ENCODE data around the gene FBXO11. TPM values are rescaled to one million over a fixed set of nuclear protein-coding genes. Genes with fewer than 3 reads are reported as not detected.

Gene FBXO11
- total and polyA plus RNA-seq, 2 of the 4 experiments (the other 2 are of a cell fraction): 27.1 to 29.6 TPM

DNA sequence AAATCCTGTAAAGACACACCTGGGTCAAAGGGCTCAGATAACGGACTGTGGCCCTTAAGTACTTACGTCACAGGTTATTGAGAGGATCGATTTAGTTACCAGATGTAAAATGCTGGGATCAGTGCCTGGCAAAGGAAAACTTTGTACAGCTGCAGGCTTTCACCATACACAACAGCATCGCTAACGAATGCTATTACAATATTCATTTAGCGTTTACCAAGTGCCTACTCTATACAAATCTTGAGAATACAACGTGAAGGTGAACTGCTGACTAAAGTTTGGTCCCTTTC lies 124.0 kb downstream of the FBXO11 start (continued):
- TF ChIP-seq MXI1 (IDR thresholded peaks at IDR 0.05; ENCODE audit: borderline replicate concordance, low read depth, low read length): no peak
- TF ChIP-seq MAFK (IDR thresholded peaks at IDR 0.05; ENCODE audit: low read depth, low read length): no peak
- TF ChIP-seq, protein P1, sequence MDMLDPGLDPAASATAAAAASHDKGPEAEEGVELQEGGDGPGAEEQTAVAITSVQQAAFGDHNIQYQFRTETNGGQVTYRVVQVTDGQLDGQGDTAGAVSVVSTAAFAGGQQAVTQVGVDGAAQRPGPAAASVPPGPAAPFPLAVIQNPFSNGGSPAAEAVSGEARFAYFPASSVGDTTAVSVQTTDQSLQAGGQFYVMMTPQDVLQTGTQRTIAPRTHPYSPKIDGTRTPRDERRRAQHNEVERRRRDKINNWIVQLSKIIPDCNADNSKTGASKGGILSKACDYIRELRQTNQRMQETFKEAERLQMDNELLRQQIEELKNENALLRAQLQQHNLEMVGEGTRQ (IDR thresholded peaks at IDR 0.05; ENCODE audit: low read depth, low read length): no peak
- TF ChIP-seq RCOR1 (IDR thresholded peaks at IDR 0.05; ENCODE audit: insufficient replicate concordance, low read length): no peak

DNA sequence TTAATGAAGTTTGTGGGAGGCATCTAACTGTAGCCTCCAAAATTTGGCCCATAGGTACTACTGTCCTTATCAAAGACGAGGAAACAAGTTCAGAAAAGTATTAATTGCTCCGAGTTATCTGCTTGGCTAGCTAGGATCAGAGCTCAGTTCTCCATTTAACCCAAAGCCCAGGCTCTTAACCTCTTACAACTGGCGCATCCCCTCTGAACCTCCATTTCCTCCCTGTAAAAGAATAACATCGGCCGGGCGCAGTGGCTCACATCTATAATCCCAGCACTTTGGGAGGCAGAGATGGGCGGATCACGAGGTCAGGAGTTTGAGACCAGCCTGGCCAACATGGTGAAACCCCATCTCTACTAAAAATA lies 126.9 kb downstream of the FBXO11 start:
- WGBS, 2 experiments (ENCODE audit: extremely low coverage in 2 of 2, insufficient read length in 1 of 2): 80% methylated on average over 1 of the region's 8 CpGs; no CpG with 5 or more reads in 1 of the 2 experiments
- H3K18ac ChIP-seq (ENCODE audit: low read depth, low read length): no peak overlapping the region
- H3K4me1 ChIP-seq (ENCODE audit: control insufficient read depth, insufficient read depth, low read length): peaks cover 3% of the 10 kb centered on the region
- no peaks in the 10 kb centered on the region for H3K9me1 ChIP-seq (ENCODE audit: insufficient read depth, low read length)
- ChIA-PET CTCF (interaction anchor here (1.5 kb wide), 1 partner anchor 12 kb away, joined by 4 read pairs; no protein-coding TSS in a partner anchor), POLR2A (ENCODE audit: unreplicated experiment) (no interaction called here)
- no TSS peak for BruUV-seq (replicated peaks)
- H2AK5ac ChIP-seq (ENCODE audit: low read depth, low read length): no peak overlapping the region
- H4K8ac ChIP-seq (ENCODE audit: low read depth in 2 of 2, low read length in 2 of 2): no peak overlapping the region
- H4K20me1 ChIP-seq (ENCODE audit: insufficient read depth, low read length): peaks cover 10% of the 10 kb centered on the region
- ATAC-seq (ENCODE audit: low read depth): no peak
- H4K91ac ChIP-seq (ENCODE audit: insufficient read depth, low read depth, low read length): no peak overlapping the region
- H3K23ac ChIP-seq (ENCODE audit: low read depth, low read length): no peak overlapping the region
- H2BK5ac ChIP-seq (ENCODE audit: low read depth, low read length, poor library complexity, severe bottlenecking): no peak overlapping the region
- no peaks in the 10 kb centered on the region for H3K27me3 ChIP-seq (ENCODE audit: control insufficient read depth, insufficient read depth, low read length)
- H3K27ac ChIP-seq (ENCODE audit: insufficient read depth, low read length): no peak overlapping the region
- no peak overlapping the region for H2AK9ac ChIP-seq (replicated peaks; ENCODE audit: low read depth, low read length, poor library complexity)
- H4K5ac ChIP-seq (ENCODE audit: low read depth, low read length): no peak overlapping the region
- H2AFZ ChIP-seq (replicated peaks; ENCODE audit: low read length, poor library complexity): no peak overlapping the region
- no peak overlapping the region for H3K4me2 ChIP-seq (ENCODE audit: low read depth, low read length)
- H3K4me3 ChIP-seq (ENCODE audit: insufficient read depth, low read depth, low read length): no peak overlapping the region
- TF ChIP-seq RCOR1 (IDR thresholded peaks at IDR 0.05; ENCODE audit: insufficient replicate concordance, low read length): no peak
- TF ChIP-seq RAD21 (IDR thresholded peaks at IDR 0.05; ENCODE audit: low read length): no peak
- TF ChIP-seq NFE2L2 (IDR thresholded peaks at IDR 0.05; ENCODE audit: low read depth, low read length): no peak
- TF ChIP-seq RFX5 (IDR thresholded peaks at IDR 0.05; ENCODE audit: low read depth, low read length): no peak
- TF ChIP-seq FOS (IDR thresholded peaks at IDR 0.05; ENCODE audit: low read depth, low read length): no peak
- TF ChIP-seq MAFK (IDR thresholded peaks at IDR 0.05; ENCODE audit: low read depth, low read length): no peak
- no peak for TF ChIP-seq MAZ (IDR thresholded peaks at IDR 0.05; ENCODE audit: borderline replicate concordance, low read depth, low read length)
- no peak for TF ChIP-seq CHD1 (IDR thresholded peaks at IDR 0.05; ENCODE audit: low read depth, low read length)
- TF ChIP-seq CEBPB (IDR thresholded peaks at IDR 0.05; ENCODE audit: low read depth, low read length): no peak
- DNase-seq: no peak
- no peak overlapping the region for H2BK120ac ChIP-seq (ENCODE audit: low read depth, low read length)
- in situ Hi-C loops (cut with MboI; ENCODE audit: low sequenced_read_pairs) (no loop called here), dilution Hi-C loops (cut with HindIII; ENCODE audit: low sequenced_read_pairs, unreplicated experiment) (no loop called here), intact Hi-C loops (cut with micrococcal nuclease) (no loop called here)
- H3K9ac ChIP-seq (ENCODE audit: low read depth, low read length): no peak overlapping the region
- no peak overlapping the region for H3K56ac ChIP-seq (ENCODE audit: extremely low read depth, insufficient read depth, low read length)
- H3K4ac ChIP-seq (ENCODE audit: low read depth, low read length): no peak overlapping the region
- H3K9me3 ChIP-seq (ENCODE audit: control insufficient read depth, insufficient read depth, low read length): no peaks in the 10 kb centered on the region
- no peaks in the 10 kb centered on the region for H3K36me3 ChIP-seq (ENCODE audit: control insufficient read depth, insufficient read depth, low read length)
- H3K14ac ChIP-seq (replicated peaks; ENCODE audit: low read depth, low read length): no peak overlapping the region
- no peak overlapping the region for H2BK20ac ChIP-seq (ENCODE audit: low read depth, low read length)
- H3K79me1 ChIP-seq (ENCODE audit: low read depth in 1 of 2, low read length in 2 of 2): peaks cover 0 to 4% of the 10 kb centered on the region in 2 experiments; a peak in 3 of 4 replicates
- no peak overlapping the region for H2BK15ac ChIP-seq (ENCODE audit: low read depth, low read length)
